ENCODE data around the gene ZNF598.
A peak's percentile ranks its signal among the peaks of the same experiment; 100 is the strongest.

The ZNF598 gene

DNA sequence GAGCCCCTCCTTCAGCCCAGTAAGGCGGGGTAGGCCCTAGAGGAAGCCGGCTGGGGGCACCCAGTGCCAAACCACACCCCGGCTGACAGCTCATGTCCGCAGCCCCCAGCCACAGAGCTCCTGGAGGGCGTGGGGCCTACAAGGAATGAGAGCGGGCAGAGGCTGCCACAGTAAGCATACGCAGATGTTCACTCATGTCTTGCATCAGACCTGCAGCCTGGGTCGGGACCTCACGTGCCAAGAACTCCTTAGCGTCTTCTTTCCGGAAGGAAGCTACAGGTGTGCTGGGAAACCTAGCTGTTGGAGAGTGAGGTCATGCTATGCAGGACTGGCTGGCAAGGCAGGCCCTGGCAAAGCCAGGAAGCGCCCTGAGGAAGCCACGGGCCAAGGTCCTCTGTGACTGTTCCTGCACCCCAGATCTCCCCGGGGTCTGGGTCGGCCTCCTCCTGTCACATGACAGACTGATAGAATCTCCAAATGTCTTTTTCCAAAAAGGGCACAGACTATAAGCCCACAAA, 1.6 kb downstream of the ZNF598 start:
- no peak for DNase-seq (ENCODE audit: low read depth in 3 of 3, low spot score in 1 of 3)

DNA sequence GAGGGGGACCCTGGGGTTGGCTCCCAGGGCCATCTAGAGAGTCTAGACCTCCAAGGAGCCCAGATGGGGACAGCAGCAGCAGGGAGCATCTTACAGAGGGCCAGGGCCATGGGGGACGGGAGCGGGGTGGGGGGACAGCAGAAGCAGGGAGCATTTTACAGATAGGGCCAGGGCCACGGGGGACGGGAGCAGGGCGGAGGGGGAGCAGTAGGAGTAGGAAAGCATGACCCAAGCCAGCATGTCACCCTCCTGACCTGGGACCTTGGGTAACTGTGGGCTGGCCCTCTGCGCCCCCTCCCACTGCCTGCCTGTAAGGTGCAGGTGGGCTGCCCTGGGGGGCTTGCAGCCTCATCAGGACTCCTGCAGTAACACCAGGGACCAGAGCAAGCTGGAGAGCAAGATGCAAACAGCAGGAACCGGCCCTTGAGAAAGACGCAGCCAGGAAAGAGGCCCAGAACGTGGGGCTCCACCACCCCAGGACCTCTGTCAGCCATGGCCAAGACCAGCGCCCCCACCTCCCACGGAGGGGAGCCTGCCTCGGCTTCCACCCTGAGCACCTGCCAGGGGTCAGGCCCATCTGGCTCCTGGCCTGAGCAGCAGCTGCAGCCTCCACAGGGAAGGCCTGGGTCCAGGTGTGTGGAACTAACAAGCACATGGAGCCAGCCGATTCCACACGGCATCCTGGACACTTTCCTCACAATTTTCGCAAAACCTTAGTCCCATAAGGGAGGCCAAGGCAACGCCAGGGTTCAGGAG, 2.4 kb downstream of the ZNF598 start:
- DNase-seq (ENCODE audit: low read depth in 3 of 3, low spot score in 1 of 3) = no peak

DNA sequence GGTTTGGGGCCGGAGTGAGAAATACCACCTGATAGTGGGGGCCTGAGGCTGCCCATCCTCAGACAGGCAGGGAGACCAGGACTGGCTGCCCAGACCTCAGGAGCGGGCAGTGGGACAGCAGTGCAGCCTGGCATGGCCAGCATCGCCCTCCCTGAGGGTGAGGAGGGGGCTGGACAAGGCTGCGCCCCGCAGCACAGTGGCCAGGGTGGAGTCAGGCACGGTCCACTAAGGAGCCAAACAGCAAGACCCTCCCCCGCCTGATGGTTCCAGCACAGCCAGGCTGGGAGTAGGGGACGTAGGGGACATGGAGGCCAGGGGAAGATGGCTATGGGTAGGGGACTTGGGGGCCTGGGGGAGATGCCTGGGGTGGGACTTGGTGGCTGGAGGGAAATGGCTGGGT, 3.3 kb downstream of the ZNF598 start:
- DNase-seq (ENCODE audit: low read depth in 3 of 3, low spot score in 1 of 3) = no peak

DNA sequence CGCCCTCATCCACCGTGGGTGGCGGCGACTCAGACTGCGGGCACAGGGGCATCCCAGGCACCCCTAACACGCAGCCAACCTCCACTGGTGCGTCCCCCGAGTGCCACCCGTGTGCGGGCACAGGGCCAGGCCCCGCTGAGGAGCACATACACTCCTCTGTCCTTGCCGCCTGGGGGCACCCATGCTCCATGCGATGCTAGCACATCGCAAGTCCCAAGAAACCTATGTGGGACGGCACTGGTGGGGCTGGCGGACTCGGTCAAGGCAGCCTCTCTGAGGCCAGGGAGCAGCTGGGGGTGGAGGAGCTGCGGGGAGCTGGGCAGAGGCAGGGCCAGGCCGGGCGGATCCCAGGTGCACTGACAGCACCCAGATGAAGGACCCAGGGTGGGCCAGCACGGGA, 4.0 kb downstream of the ZNF598 start:
- no peak for DNase-seq (ENCODE audit: low read depth in 3 of 3, low spot score in 1 of 3)

DNA sequence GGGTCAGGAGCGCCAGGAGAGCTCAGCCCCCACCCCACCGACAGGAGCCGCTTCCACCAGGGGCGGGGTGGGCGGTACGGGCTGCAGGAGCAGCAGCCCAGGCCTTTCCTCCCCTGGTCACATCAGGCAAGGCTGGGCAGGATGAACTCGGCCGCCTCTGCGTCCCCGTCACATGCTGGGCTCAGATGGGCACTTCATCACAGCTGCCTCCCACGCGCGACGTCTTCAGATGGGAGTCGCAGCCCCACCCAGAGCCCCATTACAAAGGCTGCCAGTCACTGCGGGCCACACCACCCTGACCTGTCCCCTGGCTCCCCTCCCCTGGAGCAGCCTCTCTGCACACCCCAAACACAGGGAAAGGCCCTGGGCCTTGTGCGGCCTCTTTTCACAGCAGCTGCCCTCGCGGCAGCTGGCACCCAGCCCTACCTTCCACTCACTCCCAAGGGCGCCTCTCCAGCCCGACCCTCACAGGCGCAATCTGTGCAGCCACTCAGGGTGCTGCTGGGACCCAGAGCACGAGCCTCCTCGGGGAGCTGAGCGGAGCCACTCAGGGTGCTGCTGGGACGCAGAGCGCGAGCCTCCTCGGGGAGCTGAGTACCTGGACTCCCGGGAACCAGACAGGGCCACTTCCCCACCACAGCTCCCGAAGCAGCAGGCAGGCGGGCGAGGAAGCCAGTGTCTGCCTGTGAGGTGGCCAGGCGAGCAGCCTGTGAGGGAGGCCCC, 4.7 kb downstream of the ZNF598 start:
- no peak for DNase-seq (ENCODE audit: low read depth in 3 of 3, low spot score in 1 of 3)

DNA sequence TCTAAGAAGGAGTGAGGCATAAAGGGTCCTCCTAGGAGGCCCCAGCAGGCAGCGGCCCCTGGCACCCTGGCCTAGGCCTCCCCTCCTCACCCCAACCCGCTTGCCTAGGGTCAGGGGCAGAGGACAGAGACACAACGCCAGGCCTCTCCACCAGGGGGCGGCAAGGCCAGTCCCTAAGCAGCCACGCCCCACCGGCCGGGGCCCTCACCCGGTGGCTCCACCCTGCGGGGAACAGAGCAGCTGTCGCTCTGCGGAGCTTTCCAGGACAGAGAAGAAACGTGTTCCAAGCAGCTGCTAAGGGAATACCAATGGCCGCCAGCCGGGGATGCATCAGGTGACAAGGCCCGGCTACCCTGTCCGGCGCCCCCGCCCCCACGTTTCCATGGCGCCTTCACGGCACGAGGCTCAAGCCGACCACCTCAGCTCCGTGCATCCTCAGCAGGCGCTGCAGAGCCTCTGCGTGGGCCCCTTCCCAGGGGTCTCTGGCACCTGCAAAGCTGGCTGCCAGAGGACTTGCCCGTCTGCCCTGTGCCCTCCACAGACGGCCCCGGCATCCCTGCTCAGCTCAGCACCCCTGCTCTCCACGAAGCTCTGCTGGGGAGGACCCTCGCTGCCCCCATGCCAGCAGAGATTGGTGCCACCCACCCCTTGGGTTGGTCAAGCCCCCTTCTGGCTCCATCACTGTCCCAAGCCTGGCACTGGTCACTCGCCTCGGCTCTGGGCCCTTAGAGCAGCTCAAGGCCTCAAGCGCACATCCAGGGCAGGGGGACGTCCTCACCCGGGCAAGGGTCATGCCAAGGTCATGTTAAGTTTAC, 5.6 kb downstream of the ZNF598 start:
- peak; percentile 69 to 81 (median 72) for DNase-seq (ENCODE audit: low read depth in 3 of 3, low spot score in 1 of 3)

DNA sequence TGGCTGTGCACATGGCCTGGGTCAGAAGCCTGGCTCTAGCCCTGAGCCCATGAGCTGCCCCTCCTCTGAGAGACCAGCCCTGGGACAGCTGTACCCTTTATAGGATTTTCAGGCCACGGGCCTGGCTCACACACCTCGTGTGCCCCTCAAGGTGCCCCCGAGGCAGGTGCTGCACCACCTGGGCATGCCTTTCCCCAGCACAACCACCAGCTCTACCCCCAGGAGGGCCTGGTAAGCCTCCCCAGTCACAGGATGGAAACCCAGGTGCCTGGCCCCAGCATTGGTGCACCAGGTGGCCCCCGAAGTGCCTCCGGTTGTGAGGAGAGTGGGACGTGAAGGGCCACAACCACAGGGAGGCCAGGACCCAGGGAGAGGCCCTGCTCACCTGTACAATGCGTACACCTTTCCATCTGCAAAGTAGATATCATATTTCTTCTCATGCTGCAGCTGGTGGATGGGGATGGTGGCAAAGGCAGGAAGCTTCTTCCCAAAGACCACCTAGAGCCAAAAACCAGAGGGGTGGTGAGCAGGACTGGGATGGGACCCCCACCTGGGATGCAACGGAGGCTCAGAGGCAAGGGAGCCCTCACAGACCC, 6.3 kb downstream of the ZNF598 start:
- no peak for DNase-seq (ENCODE audit: low read depth in 3 of 3, low spot score in 1 of 3)

DNA sequence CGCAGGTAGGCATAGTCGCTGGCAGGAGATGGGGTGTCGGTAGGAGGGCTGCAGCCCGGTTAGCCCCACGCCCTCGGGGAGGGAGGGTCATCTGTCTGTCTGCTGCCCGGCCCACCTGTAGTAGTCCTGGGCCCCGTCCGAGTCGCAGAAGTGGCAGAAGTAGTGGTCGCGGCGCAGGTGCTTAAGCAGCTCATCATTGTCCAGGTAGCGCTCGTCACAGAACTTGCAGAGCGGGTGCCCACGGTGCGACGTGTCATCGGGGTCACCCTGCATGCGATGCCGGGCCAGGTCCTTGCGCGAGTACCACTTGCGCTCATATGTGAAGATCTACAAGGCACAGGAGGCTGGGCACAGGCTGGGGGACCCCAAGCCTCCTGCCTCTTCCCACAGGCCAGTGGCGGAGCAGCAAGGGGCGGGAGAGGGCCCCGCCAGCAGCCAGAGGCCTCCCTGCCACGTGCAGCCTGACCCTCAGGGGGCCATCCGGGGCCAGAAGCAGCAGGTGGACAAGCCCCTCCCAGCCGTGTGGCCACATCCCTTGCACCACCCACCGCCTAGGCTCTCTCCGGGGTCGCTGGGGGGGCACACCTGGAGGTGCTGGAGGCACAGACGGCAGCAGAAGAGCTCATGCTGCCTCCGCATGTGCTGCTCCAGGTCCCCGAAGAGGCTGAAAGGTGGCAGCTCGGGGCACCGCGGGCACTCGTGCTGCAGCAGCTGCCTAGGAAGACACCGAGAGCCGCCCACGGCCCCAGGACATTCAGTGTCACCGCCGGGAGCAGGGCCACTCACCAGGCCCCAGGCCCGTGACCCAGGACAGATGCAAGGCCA, 7.0 kb downstream of the ZNF598 start:
- no peak for DNase-seq (ENCODE audit: low read depth in 3 of 3, low spot score in 1 of 3)

DNA sequence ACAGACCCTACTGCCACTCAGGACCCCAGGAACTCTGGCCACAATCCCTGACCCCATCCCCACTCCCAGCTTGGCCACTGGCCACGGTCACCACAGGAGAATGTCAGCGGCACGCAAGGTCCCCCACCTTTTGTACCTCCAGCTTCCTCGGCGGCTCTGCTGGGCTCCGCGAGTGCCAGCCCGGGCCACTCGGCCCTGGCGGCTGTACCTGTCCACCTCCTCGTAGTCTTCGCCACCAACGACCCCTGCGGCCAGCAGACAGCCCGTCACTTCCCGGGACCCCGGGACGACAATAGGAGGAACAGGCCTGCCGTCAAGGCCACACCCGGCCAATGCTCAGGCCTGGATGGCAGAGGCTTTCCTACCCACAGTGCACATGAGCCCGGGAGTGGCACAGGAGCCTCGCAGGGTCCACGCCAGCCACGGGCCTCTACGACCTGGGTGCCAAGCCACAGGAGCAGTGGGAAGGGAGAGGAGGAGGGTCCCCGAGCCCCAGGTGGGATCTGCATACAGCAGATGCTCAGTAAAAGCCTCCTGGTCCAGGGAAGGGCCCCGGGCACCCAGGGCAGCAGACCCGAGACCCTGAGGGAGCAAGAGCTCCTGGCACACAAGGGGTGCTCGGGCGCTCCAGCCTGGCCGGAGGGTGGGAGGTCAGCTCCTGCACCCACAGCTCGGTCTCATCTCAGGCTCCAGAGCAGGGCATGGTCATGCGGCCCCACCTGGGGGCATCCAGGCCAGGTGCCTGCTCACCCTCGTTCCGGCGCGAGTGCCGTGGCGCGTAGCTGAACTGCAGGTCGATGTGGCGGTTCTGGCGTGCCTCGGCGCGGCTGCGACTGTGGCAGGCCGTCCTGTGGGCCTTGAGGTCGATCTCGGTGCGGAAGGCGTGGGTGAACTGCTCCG, 7.9 kb downstream of the ZNF598 start:
- no peak for DNase-seq (ENCODE audit: low read depth in 3 of 3, low spot score in 1 of 3)

DNA sequence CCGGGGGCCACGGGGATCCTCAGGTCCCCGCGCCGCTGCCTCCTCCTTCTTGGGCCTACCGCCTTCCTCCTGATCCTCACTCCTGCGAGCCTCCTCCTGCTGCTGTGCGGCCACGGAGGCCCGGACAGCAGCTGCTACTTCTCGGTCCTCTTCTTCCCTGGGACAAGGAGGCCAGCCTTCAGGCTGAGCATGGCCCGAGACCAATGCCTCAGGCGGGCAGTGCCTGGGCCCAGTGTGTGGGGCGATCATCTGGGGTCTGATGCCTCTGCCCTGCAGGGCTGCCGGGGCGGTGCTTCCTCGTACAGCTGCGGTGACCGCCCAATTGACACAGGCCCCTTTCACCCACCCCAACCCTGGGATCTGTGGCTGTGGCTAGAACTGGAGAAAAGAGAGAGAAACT, 8.6 kb downstream of the ZNF598 start:
- DNase-seq (ENCODE audit: low read depth in 3 of 3, low spot score in 1 of 3) = no peak

DNA sequence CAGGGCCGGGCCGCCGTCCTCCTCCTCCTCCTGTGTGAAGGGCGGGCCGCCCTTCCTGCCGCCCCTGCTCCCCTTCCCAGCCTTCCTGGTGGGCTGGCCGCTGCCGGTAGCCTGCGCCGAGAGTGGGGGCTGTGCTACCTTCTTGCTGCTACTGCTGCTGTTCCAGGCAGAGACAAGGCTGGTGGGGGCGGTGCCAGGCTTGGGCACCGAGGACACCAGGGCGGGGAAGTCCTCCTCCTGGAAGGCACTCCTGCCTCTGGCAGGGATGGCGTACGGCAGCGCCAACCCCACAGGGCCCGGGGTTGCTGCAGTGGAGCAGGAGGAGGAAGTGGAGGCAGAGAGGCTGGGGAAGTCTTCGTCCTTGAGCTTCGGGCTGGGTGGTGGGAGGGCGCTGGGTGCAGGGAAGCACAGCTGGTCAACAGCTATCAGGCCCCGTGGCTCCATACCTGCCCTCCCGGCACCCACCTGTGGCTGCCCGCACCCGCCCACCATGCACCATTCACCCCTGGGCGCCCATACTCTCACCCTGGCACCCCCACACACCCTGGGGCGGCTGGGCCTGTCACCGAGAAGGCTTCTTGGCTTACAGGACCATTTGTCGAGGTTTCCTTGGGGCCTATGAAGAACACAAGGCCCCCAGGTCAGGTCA, 9.6 kb downstream of the ZNF598 start:
- DNase-seq (ENCODE audit: low read depth in 3 of 3, low spot score in 1 of 3) = no peak

DNA sequence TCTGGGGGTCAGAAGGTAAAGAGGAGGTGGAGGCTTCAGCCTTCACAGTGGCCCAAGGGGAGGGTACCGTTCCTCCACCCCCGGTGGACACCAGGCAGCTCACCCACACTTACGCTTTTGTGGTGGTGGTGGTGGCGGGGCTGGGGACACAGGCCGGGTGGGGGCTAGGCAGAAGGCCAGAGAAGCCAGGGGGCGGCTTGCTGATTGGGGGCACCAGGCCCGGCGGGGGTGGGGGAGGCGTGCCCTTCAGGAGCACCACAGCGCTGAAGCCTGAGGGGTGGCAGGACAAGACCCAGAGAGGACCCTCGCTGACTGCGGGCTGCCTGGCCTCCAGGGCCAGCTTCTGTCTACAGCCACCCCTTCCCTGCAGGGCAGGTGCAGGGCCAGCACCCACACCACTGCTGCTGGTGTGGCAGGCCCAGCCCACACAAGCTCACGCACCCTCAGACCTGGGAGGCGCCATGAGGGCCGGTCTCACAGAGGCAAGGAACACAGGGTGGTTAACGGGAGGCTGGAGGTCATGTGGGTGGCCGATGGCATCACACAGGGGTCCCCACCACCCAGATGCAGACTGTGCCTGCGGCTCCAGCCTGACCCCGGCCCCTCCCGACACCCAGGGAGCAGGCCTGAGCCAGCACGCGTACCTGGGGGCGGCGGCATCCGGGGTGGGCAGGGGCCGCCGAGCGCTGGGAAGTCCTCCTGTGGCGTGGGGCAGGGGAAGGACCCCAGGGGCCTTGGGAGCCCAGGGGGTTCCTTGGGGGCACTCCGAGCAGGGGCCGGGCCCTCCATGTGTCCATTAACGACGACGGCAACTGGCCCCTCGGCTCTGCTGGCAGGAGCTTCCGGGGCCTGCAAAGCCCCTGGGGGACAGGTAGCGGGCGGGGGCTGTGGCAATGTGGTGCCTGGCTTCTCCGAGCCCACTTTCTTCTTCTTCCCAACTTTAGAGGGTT, 10.5 kb downstream of the ZNF598 start:
- DNase-seq (ENCODE audit: low read depth in 3 of 3, low spot score in 1 of 3) = no peak

DNA sequence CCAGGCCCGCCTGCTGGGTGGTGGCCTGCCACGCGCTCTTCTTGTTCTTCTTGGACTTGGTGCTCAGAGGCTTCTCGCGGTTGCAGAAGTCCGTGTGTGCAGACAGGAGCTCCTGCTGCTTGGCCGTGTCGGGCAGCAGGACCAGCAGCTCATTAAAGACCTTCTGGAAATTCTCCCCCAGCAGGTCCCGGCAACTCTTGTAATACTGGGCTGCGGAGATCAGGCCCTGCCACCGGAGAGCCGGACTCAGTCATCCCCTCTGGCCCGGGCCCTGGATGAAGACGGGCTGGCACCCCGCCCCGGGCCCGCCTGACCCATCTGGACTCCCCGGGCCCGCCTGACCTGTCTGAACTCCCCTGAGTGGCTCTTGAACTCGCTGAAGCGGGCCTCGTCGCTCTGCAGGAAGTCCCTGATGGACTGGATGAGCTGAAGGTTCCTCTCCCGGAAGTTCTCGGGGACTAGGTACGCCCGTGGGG, 11.2 kb downstream of the ZNF598 start:
- no peak for DNase-seq (ENCODE audit: low read depth in 3 of 3, low spot score in 1 of 3)

DNA sequence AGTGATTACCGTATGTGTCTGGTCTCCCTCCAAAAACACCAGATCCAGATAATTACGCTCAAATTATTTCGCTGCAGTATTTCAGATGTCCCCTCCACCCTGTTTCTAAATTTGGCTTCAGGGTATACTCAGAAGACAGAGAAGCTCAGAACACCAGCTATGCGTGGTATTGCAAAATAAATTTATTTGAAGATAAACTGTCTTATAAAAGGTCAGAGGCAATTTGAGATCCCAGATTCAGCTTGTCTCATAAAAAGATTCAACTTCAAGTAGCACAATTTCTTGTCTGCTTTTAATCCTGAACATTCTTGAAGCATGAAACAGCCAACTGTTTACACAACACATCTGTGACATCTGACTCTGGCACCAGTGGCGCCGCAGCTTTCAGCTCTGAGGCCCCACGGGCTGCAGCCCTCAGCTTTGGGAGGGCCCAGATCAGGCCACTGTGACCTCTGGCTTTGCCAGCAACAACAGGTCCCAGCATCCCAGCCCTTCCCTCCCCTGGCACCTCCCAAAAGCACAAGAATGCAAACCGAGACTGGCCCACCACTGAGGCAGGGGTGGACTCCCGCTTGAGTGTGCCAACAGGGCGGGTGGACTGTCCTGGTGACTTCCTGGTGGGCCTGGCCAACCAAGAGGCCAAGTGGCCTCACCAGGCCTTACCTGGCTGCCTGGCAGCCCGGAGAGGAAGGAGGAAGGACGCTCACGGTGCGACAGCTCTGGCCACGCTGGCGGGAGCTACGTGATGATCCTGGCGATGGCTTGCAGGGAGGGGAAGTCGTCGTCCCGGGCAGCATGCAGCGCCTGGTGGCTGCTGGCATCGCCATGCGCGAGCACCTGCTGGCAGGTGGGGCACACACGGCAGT, 11.9 kb downstream of the ZNF598 start:
- DNase-seq (ENCODE audit: low read depth in 3 of 3, low spot score in 1 of 3) = no peak

DNA sequence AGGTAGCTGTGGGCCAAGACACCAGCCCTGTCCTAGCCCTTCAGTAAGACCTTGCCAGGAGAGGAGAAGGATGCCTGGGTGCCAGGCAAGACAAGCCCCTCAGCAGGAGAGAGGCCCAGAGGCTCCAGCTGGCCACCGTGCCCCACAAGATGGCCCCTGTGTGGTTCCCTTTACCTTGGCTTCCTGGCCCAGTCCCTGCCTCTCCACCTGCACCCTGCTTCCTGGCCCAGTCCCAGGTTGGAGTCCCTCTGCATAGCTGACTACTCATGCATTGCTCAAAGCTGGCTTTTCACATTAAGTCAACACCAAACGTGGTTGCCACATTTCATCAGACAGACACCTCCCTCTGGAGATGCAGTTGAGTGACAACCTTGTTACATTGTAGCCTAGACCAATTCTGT, 15.9 kb downstream of the ZNF598 start:
- no peak for DNase-seq (ENCODE audit: low read depth in 3 of 3, low spot score in 1 of 3)

DNA sequence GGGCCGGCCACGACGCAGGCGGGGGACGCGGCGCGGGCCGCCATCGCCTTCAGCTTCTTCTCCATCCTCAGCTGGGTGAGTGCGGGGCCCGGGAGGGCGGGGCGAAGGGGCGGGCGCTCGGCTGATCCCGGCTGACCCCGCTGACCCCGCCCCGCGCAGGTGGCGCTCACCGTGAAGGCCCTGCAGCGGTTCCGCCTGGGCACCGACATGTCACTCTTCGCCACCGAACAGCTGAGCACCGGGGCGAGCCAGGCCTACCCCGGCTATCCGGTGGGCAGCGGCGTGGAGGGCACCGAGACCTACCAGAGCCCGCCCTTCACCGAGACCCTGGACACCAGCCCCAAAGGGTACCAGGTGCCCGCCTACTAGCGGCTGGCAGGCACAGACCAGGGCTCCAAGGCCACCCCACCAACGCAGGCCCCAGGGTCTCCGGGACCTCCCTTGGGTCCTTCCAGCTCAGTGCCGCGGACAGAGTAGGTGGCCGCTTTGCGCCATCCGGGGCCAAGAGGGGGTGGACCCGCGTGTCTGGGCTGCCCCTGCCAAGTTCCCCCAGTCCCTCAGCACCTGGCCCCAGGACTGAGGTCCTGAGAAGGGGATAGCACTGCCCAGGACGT, 16.8 kb downstream of the ZNF598 start:
- DNase-seq (ENCODE audit: low read depth in 3 of 3, low spot score in 1 of 3) = no peak
